HUDEP-2 (cell line): Measurements from ENCODE around the gene ESRRA.
A peak's percentile ranks its signal among the peaks of the same experiment; 100 is the strongest.
"Not testable (repeated sequence)": the region's sequence is repeated elsewhere in the genome, so short reads cannot be mapped to it uniquely, and the experiment has no call there.

ENCODE experiments used
- DNase-seq, 76 experiments: peaks; one replicate each; lab custom pipeline; 2025; ENCODE audit not compliant: unreplicated experiment in 76 of 76; lab: John Stamatoyannopoulos, UW

The ESRRA gene

GRCh38 chr11:64306876-64307622 is 1.7 kb downstream of the ESRRA start:
- no peak for DNase-seq

- not testable (repeated sequence) for DNase-seq
Measured at GRCh38 chr11:64307795-64308194, 2.5 kb downstream of the ESRRA start.

GRCh38 chr11:64312947-64313346 is 7.6 kb downstream of the ESRRA start:
- DNase-seq = no peak

- no peak for DNase-seq
Measured at GRCh38 chr11:64313491-64314145, 8.3 kb downstream of the ESRRA start.

- DNase-seq = no peak
Measured at GRCh38 chr11:64314146-64314804, 9.0 kb downstream of the ESRRA start.

GRCh38 chr11:64314805-64315561 is 9.7 kb downstream of the ESRRA start:
- DNase-seq = no peak

- not testable (repeated sequence) for DNase-seq
Measured at GRCh38 chr11:64315667-64316526, 10.6 kb downstream of the ESRRA start.

- DNase-seq = peak in 9 of 76 experiments; percentile 17 to 45 (median 26)
Measured at GRCh38 chr11:64316672-64317324, 11.5 kb downstream of the ESRRA start.

GRCh38 chr11:64317325-64317960 is 12.1 kb downstream of the ESRRA start, which contains the start of gene TRMT112:
Gene TRMT112 (minus strand): TSS chr11:64317559. CDS start chr11:64317526, 33 bp downstream.
- peak in 75 of 76 experiments; percentile 51 to 97 (median 93) for DNase-seq

GRCh38 chr11:64317961-64318765 is 12.8 kb downstream of the ESRRA start, which contains the start of gene PRDX5:
Gene PRDX5 (plus strand): TSS chr11:64318121. CDS start chr11:64318216, 95 bp downstream.
- DNase-seq = peak in 73 of 76 experiments; percentile 81 to 98 (median 95)

GRCh38 chr11:64318766-64319761 is 13.7 kb downstream of the ESRRA start:
- no peak for DNase-seq

- DNase-seq = no peak
Measured at GRCh38 chr11:64320556-64320955, 15.2 kb downstream of the ESRRA start.

- DNase-seq = no peak
Measured at GRCh38 chr11:64321026-64321425, 15.7 kb downstream of the ESRRA start.

- no peak for DNase-seq
Measured at GRCh38 chr11:64321533-64321932, 16.2 kb downstream of the ESRRA start.

- DNase-seq = no peak
Measured at GRCh38 chr11:64322925-64323260, 17.6 kb downstream of the ESRRA start.

- no peak for DNase-seq
Measured at GRCh38 chr11:64323373-64323772, 18.0 kb downstream of the ESRRA start.

GRCh38 chr11:64323984-64324383 is 18.7 kb downstream of the ESRRA start:
- not testable (repeated sequence) for DNase-seq
